GM19023 (cell line): ENCODE results near the gene OXTR.
"Not testable (repeated sequence)": the region's sequence is repeated elsewhere in the genome, so short reads cannot be mapped to it uniquely, and the experiment has no call there.

Experiments used
- ATAC-seq: cut with Tn5 transposase; IDR thresholded peaks from one replicate; pipeline ENCODE4 v1.9.1; 2021; ENCODE audit warnings: mild to moderate bottlenecking, moderate library complexity; ENCODE audit not compliant: unreplicated experiment

The OXTR gene

GRCh38 chr3:8743021-8743601, 26.3 kb downstream of the OXTR start:
- no peak for ATAC-seq

GRCh38 chr3:8741581-8742261, 27.7 kb downstream of the OXTR start:
- ATAC-seq = no peak

GRCh38 chr3:8739757-8740504, 29.5 kb downstream of the OXTR start:
- ATAC-seq = no peak

- ATAC-seq = no peak
Observed at GRCh38 chr3:8738639-8739038, 30.8 kb downstream of the OXTR start.

- ATAC-seq = no peak
Observed at GRCh38 chr3:8737823-8738222, 31.6 kb downstream of the OXTR start.

- ATAC-seq = no peak
Observed at GRCh38 chr3:8737301-8737700, 32.1 kb downstream of the OXTR start.

- ATAC-seq = no peak
Observed at GRCh38 chr3:8736436-8736835, 33.0 kb downstream of the OXTR start.

GRCh38 chr3:8734908-8735307, 34.5 kb downstream of the OXTR start:
- ATAC-seq = no peak

GRCh38 chr3:8734137-8734878, 35.1 kb downstream of the OXTR start:
- ATAC-seq = no peak

GRCh38 chr3:8733332-8734094, 35.9 kb downstream of the OXTR start, which contains the start of gene CAV3:
Gene CAV3, plus strand, starts transcription at chr3:8733802. Its CDS starts 75 bp downstream, at chr3:8733877.
- no peak for ATAC-seq

GRCh38 chr3:8732413-8732812, 37.0 kb downstream of the OXTR start:
- no peak for ATAC-seq

GRCh38 chr3:8730656-8731055, 38.8 kb downstream of the OXTR start:
- ATAC-seq = no peak

GRCh38 chr3:8729479-8729878, 39.9 kb downstream of the OXTR start:
- ATAC-seq = no peak

GRCh38 chr3:8727605-8728512, 41.6 kb downstream of the OXTR start:
- ATAC-seq = no peak

- ATAC-seq = no peak
Observed at GRCh38 chr3:8724108-8724752, 45.2 kb downstream of the OXTR start.

GRCh38 chr3:8723612-8724011, 45.8 kb downstream of the OXTR start:
- no peak for ATAC-seq

- ATAC-seq = no peak
Observed at GRCh38 chr3:8722808-8723207, 46.6 kb downstream of the OXTR start.

- not testable (repeated sequence) for ATAC-seq
Observed at GRCh38 chr3:8715757-8716156, 53.7 kb downstream of the OXTR start.
